ENCODE results near the gene P2RY8.
"Not testable (repeated sequence)": the region's sequence is repeated elsewhere in the genome, so short reads cannot be mapped to it uniquely, and the experiment has no call there.

Gene P2RY8

GRCh38 chrX:1464041-1464970 is 72.7 kb downstream of the P2RY8 start:
- peak in 1 of 2 experiments; percentile 62 for DNase-seq

- DNase-seq: peak in 1 of 2 experiments; percentile 10
Observed at GRCh38 chrX:1463581-1463980, 73.4 kb downstream of the P2RY8 start.

GRCh38 chrX:1462596-1463251 is 74.3 kb downstream of the P2RY8 start:
- DNase-seq: peak; percentile 69 to 79

- DNase-seq: no peak
Observed at GRCh38 chrX:1462110-1462509, 74.9 kb downstream of the P2RY8 start.

GRCh38 chrX:1455948-1456280 is 81.1 kb downstream of the P2RY8 start:
- no peak for DNase-seq

GRCh38 chrX:1453951-1454785 is 82.8 kb downstream of the P2RY8 start:
- peak; percentile 97 for DNase-seq

GRCh38 chrX:1453395-1453783 is 83.6 kb downstream of the P2RY8 start:
- no peak for DNase-seq

- DNase-seq: peak; percentile 100
Observed at GRCh38 chrX:1452516-1453394, 84.2 kb downstream of the P2RY8 start, which contains the start of gene ASMTL. TSS of gene ASMTL (minus strand) at chrX:1452909. CDS start at chrX:1452840, 69 bp downstream.

GRCh38 chrX:1451661-1452515 is 85.1 kb downstream of the P2RY8 start:
- DNase-seq: peak in 1 of 2 experiments; percentile 8

GRCh38 chrX:1451251-1451660 is 85.7 kb downstream of the P2RY8 start:
- peak in 1 of 2 experiments; percentile 5 for DNase-seq

GRCh38 chrX:1450361-1451161 is 86.4 kb downstream of the P2RY8 start:
- DNase-seq: peak in 1 of 2 experiments; percentile 4

GRCh38 chrX:1449823-1450149 is 87.2 kb downstream of the P2RY8 start:
- DNase-seq: no peak

- DNase-seq: peak in 1 of 2 experiments; percentile 2
Observed at GRCh38 chrX:1449036-1449822, 87.8 kb downstream of the P2RY8 start.

- DNase-seq: not testable (repeated sequence)
Observed at GRCh38 chrX:1448573-1449001, 88.4 kb downstream of the P2RY8 start.

GRCh38 chrX:1447969-1448572 is 88.9 kb downstream of the P2RY8 start:
- DNase-seq: peak in 1 of 2 experiments; percentile 2

GRCh38 chrX:1446984-1447968 is 89.7 kb downstream of the P2RY8 start:
- peak in 1 of 2 experiments; percentile 2 for DNase-seq
